Fibroblast of skin of left biceps (primary cell): Measurements from ENCODE around the gene CAGE1.
A peak's percentile ranks its signal among the peaks of the same experiment; 100 is the strongest.

Experiments used
- DNase-seq, 2 experiments: peaks; one replicate each; pipeline ENCODE4 v3.0.0-alpha.2; 2013; ENCODE audit warnings: low read depth in 2 of 2

Gene CAGE1

GRCh38 chr6:7311917-7312615 is 77.5 kb downstream of the CAGE1 start:
- no peak for DNase-seq

- DNase-seq = peak in 1 of 2 experiments; percentile 6
These were observed 78.4 kb downstream of the CAGE1 start for GRCh38 chr6:7311176-7311575.

DNA sequence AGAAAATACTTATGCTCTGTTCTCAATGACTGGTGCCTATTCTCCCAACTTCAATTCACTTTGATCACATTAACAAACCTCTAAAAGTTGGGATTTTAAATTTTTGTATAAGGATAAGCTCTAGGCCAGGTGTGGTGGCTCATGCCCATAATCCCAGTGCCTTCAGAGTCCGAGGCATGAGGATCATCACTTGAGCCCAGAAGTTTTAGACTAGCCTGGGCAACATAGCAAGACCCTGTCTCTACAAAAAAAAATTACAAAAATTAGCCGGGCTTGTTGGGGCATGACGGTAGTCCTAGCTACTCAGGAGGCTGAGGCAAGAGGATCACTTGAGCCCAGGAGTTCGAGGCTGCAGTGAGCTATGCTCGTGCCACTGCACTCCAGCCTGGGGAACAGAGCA is 80.5 kb downstream of the CAGE1 start:
- no peak for DNase-seq

- no peak for DNase-seq
These were observed 82.0 kb downstream of the CAGE1 start for GRCh38 chr6:7307533-7307932.

DNA sequence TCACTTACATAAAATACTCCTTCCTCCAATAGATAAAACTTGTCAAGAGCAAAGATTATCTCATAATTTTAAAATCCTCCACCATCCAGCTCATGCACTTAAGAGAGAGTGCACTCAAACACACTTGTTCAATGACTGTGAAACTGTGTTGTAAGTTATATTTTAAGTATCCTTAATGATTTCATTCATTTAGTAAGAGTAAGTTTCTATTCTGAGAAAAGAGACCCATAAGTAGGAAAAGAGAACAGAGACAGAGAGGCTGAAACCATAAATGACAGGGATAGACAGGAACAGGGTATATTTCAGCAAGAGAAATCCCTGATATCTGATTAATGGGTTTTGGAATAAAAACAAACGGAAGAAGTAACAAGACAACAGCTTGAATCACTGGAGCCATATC is 84.7 kb downstream of the CAGE1 start:
- DNase-seq = no peak

GRCh38 chr6:7301702-7302101 is 87.8 kb downstream of the CAGE1 start:
- DNase-seq = no peak

DNA sequence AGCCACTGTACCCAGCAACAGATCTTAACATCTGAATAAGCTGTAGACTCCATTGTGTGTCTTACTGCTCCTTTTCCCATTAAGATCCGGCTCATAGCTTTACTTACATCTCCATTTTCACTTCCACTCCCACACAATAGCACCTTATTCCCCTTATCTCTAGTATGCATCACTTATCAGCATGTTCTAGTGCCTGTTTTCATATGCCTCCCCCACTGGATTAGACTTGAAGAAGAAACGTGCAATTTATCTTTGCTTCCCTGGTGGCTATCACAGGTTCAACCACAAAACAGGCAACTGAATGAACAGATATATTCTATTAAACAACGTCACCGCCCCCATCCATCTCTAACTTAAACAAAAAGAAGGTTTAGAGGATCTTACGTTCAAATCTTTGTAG is 88.6 kb downstream of the CAGE1 start:
- DNase-seq = no peak

DNA sequence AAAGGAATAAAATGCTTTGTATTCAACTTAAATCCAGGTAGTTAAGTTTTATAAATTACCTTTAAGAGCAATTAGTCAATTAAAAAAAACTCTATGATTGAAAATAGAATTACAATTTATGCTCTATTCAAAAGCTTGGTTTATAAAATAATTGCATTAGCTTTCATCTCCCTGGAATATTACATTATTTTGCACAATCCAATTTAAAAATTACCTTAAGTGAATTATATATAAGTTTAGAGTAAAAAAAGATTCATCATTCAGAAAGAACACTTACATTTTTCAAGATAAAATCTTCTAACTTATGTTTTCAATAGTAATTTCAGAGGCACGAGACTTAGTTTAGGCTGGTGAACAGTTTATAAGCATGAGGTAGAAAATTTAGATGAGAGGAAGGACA is 91.4 kb downstream of the CAGE1 start:
- DNase-seq = no peak

GRCh38 chr6:7296602-7297001 is 92.9 kb downstream of the CAGE1 start:
- DNase-seq = no peak

DNA sequence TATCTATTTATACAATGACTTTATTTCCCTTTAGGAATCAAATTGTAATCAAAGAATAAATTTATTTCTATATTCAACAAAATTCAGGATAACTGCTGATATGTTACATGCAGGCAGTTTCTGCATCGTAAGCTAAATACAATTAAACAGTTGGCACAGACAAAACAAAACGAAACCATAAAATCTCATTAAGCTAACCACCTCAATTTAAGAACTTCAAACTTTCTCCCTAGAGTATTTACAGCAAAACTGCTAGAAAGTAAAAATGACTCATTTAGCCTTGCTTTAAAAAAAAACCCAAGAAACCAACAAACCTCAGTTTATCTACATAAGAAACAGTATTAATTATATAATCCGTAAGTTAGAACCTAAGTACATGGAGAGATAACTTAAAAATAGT is 93.6 kb downstream of the CAGE1 start:
- no peak for DNase-seq

DNA sequence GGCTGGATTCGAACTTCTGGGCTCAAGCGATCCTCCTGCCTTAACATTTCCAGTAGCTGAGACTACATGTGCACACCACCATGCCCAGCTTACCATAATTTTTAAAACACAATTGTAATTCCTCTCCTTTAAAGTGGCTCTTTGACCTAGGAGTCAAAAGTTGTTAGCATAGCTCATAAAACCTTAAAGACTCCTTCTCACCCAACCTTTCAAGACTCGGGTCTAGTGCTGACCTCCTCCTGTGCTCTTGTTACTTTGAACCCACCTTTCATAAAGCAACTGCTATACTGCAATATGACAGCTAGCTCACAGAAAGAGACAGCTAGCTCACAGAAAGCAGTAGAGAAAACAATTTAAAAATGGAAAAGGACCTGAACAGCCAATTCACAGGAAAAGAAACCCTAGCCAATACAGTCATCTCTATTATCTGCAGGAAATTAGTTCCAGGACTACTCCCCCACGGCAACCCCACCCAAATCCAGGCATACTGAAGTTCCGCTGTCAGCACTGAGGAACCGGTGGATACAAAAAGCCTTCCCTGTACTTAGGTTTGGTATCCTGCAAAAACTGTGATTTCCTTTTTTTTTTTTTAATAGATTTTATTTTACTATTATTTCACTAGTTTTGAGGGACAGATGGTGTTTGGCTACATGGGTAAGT is 96.8 kb downstream of the CAGE1 start:
- no peak for DNase-seq

GRCh38 chr6:7290079-7290478 is 99.5 kb downstream of the CAGE1 start:
- DNase-seq = no peak

- no peak for DNase-seq
These were observed 104.1 kb downstream of the CAGE1 start for GRCh38 chr6:7285416-7285815.

GRCh38 chr6:7283676-7284075 is 105.9 kb downstream of the CAGE1 start:
- DNase-seq = no peak

DNA sequence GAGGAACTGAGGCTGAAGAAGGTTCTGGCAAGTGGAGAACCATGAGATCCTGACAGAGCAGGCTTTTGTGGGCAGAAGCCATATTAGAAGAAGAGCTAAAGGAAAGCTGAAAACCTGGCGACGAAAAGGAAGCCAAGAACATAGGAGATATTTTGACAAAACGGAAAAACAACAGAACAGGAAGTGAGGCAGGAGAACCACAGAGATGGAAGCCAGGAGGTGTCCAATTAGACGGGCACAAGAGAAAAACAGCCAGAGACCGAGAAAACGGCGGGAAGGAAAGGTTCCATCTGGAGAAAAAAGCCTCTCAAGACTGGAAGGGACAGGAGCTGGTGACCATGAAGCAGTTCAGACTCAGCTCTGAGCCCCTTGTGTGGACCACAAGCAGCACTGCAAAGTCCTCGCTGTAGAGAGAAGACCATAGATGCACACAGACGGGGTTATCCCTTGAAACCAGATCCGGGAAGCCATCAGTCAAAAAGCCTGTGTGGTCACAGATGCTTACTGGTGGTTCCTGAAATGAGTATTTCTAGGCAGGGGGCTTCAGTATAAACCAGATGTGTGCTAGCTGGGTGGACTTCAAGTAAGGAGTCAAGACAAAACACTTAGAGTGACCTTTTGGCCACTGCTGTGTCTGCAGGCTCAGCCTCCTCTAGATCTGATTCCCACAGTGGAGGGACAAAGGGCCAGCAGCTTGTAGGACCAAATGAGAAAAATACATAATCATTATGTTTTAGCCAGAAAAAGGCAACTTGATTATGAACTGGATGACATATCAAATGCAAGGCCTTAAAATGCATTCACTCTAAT is 107.2 kb downstream of the CAGE1 start:
- no peak for DNase-seq
